HG02870 (cell line): Measurements from ENCODE around the gene LDHB.
"Not testable (repeated sequence)": the region's sequence is repeated elsewhere in the genome, so short reads cannot be mapped to it uniquely, and the experiment has no call there.

ENCODE experiments used
- ATAC-seq: cut with Tn5 transposase; IDR thresholded peaks from one replicate; pipeline ENCODE4 v1.9.1; 2021; ENCODE audit warnings: mild to moderate bottlenecking, moderate library complexity; ENCODE audit not compliant: unreplicated experiment

Gene LDHB

GRCh38 chr12:21657326-21658077 lies at the start of gene LDHB:
TSS of gene LDHB (minus strand) at chr12:21657842. CDS start at chr12:21654671, 3,171 bp downstream.
- peak; percentile 96 for ATAC-seq

GRCh38 chr12:21704847-21705246 lies 47.2 kb upstream of the LDHB start:
- no peak for ATAC-seq

- no peak for ATAC-seq
Observed at GRCh38 chr12:21699851-21700250, 42.2 kb upstream of the LDHB start.

GRCh38 chr12:21697904-21698630 lies 40.4 kb upstream of the LDHB start:
- no peak for ATAC-seq

GRCh38 chr12:21696625-21697024 lies 39.0 kb upstream of the LDHB start:
- no peak for ATAC-seq

- ATAC-seq = no peak
Observed at GRCh38 chr12:21695986-21696385, 38.3 kb upstream of the LDHB start.

- no peak for ATAC-seq
Observed at GRCh38 chr12:21694660-21695059, 37.0 kb upstream of the LDHB start.

GRCh38 chr12:21691515-21691914 lies 33.9 kb upstream of the LDHB start:
- ATAC-seq = no peak

GRCh38 chr12:21690704-21691368 lies 33.2 kb upstream of the LDHB start:
- no peak for ATAC-seq

- ATAC-seq = no peak
Observed at GRCh38 chr12:21683115-21683514, 25.5 kb upstream of the LDHB start.

- ATAC-seq = no peak
Observed at GRCh38 chr12:21678959-21679358, 21.3 kb upstream of the LDHB start.

- no peak for ATAC-seq
Observed at GRCh38 chr12:21677622-21678277, 20.1 kb upstream of the LDHB start.

GRCh38 chr12:21677204-21677603 lies 19.6 kb upstream of the LDHB start:
- ATAC-seq = no peak

GRCh38 chr12:21676776-21677175 lies 19.1 kb upstream of the LDHB start:
- no peak for ATAC-seq

GRCh38 chr12:21675641-21676040 lies 18.0 kb upstream of the LDHB start:
- no peak for ATAC-seq

- ATAC-seq = no peak
Observed at GRCh38 chr12:21675096-21675495, 17.5 kb upstream of the LDHB start.

- not testable (repeated sequence) for ATAC-seq
Observed at GRCh38 chr12:21673830-21674552, 16.3 kb upstream of the LDHB start.

GRCh38 chr12:21672146-21672545 lies 14.5 kb upstream of the LDHB start:
- no peak for ATAC-seq

GRCh38 chr12:21666722-21667121 lies 9.1 kb upstream of the LDHB start:
- no peak for ATAC-seq

- ATAC-seq = no peak
Observed at GRCh38 chr12:21665816-21666215, 8.2 kb upstream of the LDHB start.
